HG02588 (cell line): ENCODE data around the gene ANKRD11.

Experiments used
- ATAC-seq: cut with Tn5 transposase; IDR thresholded peaks from one replicate; pipeline ENCODE4 v1.9.1; 2021; ENCODE audit warnings: mild to moderate bottlenecking, moderate library complexity; ENCODE audit not compliant: unreplicated experiment

Gene ANKRD11

DNA sequence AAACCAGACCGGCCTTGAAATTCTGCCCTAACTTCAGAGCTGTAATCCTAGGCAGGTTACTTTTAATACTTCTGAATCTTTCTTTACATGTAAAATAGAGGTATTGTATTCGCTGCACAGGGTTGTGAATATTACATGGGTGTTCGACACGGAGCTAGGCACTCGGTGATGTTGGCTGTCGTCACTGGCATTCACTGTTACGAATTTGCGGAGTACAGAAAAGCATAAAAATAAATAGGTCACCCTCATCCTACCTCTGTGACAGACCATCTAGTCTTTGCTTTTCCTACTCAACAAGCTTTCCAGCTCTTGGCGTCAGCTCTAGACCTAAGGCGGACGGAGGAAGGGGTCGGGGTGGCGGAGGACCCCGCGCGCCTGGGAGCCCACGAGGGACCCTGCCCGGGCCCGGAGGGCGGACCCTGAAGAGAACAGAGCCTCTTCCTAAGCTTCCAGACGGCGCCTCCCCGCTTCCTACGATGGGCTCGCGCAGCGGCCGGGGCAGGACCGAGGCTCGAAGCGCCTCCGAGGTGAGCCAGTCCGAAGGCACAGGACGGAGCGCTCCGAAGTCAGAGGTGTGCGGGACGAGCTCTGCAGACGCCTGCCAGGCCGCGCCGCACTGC is 17.0 kb upstream of the ANKRD11 start:
- ATAC-seq: no peak

DNA sequence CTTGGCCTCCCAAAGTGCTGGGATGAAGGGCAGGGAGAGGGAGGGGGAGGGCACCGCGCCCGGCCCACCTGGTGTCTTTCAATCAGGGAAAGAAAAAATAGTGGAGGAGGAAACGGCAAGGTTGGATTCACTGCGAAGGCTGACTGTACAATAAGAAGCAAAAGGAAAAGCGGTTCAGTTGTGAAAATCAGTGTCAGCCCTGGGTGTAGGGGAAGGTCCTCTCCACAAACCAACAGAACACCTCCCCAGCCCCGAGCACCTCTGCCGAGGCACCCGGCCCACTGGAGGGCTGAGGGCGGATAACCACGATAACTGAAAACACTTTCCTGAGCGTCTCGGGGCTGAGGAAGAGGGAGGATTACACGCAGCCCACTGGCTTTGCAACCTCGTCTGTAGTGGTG is 16.4 kb upstream of the ANKRD11 start:
- ATAC-seq: no peak

DNA sequence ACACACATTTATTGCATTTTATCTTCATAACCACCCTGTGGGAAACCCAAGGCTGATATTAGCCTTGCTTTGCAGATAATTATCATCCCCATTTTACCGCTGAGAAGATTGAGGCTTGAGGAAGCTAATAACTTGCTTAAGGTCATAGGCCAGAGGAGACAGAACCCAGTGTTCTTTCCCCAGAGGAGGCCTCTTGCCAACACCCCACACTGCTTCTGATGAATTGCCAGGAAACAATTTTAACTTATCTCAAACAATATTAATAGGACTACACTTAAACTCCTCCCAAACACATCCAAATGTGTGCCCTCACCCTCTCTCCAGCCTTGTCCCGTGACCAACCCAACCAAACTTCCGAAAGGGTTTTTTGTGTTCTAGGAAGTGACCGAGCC is 15.7 kb upstream of the ANKRD11 start:
- ATAC-seq: no peak

DNA sequence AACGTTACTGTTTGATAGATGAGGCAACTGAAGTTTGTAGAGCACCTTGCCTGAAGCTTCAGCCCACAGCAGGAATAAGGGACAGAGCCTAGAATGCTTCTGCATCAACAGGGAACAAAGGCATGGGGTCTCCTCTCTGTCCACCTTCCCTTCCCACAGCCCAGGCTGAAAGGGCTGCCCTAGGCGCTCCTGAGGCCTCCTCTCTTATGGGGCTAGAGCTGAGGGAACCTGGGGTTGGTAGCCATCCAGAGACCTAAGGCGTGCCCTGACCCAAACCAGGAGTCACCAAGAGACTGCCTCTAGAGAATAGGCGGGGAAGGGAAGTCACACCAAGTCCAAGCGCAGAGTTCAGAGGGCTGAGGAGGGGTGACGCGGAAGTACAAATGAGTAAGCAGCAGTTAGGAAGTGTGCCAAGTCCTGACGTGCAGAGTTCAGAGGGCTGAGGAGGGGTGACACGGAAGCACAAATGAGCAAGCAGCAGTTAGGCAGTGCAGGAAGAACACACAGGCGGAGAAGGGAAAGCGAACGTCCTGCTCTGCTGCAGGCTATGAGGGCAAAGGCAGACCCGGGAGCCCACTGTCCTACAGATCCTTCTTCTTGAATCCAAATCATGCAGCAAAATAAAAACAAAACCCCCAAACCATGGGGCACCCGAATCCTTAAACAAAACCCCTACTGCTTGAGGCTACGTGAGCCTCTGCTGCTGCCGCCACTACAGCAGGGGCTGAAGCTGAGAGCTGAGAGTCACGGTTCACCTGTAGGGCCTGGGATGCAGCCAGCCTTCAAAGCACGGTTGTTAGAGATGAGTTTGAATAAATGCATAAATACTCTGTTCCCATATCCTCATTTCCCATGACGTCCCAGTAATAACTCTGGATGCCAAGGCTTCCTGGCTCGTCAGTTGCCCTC is 15.1 kb upstream of the ANKRD11 start:
- no peak for ATAC-seq

DNA sequence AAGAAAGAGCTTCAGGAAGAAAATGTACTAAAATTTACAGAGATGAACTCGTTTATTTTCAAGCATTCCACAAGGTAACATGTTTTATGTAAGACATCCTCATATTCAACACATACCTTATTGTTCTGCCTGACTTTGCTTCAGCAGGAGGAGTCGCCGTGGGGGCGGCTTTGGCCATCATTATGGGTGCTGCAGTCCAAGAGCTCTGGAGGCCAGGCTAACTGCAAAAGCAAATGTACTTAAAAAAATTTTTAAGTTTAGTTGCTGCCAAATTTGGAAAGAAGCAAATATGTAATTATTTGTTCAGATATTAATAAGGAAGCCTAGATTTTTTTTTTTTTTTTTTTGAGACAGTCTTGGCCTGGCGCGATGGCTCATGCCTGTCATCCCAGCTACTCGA is 13.7 kb upstream of the ANKRD11 start:
- ATAC-seq: no peak

DNA sequence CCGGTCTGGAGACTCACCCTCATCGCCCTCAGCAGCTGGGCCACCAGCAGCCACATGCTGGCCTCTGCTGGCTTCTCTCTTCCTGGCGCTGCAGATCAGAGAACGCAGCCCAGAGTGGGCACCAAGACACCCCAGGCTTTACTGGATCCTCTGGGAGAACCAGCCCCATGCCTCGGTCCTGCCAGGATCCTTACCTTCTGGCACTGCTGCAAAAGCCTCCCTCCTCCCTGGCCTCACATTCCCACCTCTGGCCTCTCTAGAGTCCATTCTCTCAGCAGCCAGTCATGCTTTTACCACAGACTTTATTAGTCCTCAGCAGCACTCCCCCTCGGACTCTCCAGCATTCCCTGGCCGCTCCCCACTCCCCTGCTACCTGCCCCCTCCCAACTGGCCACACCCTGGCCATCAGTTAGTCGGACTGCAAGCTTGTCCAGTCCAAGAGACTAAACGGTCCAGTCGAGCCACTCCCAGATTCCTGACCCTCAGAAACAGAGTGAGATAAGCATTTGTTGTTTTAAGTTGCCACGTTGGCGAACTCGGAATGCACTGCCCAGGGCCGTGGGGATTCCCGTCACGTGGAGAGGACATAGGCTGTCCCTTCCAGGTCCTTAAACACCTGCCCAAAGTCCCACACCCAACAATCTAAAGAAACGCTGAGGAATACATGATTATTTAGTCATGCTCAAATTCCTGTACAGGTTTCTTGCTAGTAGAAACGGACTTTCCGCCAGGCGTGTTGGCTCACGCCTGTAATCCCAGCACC is 11.9 kb upstream of the ANKRD11 start:
- no peak for ATAC-seq

DNA sequence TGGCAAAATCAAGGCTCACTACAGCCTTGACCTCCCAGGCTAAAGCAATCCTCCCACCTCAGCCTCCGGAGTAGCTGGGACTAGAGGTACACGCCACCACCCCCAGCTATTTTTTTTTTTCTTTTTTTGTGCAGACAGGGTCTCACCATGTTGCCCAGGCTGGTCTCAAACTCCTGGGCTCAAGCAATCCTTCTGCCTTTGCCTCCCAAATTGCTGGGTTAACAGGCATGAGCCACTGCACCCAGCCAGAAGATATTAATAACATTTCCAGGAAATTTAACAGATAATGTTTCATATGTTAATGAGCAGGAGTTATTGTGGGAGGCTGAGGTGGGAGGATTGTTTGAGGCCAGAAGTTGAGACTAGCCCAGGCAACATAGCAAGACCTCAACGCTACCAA is 9.4 kb upstream of the ANKRD11 start:
- no peak for ATAC-seq

DNA sequence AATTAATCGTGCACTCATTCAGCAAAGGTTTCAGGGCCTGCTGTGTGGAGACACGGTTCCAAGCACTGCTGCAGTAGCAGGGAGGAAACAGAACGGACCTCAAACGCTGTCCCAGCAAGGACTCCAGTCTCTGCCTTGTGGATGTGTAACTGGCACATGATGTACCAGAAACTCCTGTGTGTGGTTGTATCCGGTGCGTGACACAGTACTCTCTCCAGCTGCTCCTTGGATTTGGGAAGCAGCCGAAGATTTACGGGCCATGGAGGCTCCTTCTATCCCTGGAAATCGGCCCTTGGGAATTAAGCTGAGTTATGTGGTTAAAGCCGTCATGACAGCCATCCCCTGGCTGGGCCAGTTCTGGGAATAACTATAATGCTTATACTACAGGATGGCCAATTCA is 8.5 kb upstream of the ANKRD11 start:
- no peak for ATAC-seq

DNA sequence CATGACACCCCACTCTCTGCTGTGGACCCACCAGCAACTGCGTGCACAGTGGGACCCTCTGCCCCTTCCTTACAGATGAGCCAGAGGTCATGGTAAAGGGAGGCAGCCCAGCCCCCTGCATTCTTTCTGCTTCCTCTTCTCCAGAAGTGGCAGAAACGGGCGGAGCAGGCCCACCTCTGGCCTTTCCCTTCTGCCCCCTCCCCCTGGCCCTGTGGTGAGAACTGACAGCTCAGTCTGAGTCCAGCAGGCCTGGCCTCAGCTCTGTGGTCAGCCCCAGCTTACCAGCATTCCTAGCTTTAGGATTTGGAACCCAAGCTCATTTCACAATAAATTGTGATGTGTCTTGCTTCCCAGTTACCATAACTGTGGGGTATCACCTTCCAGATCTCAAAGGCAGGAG is 4.8 kb upstream of the ANKRD11 start:
- ATAC-seq: no peak

DNA sequence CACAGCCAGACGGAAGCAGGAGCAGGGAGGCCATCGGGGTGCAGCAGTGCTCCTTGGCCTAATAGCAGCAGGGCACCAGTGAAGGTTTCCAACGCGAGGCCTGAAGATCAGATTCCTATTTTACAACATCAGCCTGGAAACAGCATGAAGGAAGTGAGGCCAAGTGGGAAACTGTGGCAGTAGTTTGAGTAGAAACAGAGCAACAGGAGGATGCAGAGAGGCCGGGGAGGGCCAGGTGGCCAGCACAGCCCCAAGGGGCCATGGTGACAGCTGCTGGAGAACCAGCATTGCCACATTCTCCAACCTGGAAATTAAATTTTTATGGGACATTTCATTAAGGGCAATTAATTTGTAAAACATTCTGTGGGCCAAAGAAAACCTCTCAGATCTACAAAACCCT is 3.4 kb upstream of the ANKRD11 start:
- no peak for ATAC-seq

DNA sequence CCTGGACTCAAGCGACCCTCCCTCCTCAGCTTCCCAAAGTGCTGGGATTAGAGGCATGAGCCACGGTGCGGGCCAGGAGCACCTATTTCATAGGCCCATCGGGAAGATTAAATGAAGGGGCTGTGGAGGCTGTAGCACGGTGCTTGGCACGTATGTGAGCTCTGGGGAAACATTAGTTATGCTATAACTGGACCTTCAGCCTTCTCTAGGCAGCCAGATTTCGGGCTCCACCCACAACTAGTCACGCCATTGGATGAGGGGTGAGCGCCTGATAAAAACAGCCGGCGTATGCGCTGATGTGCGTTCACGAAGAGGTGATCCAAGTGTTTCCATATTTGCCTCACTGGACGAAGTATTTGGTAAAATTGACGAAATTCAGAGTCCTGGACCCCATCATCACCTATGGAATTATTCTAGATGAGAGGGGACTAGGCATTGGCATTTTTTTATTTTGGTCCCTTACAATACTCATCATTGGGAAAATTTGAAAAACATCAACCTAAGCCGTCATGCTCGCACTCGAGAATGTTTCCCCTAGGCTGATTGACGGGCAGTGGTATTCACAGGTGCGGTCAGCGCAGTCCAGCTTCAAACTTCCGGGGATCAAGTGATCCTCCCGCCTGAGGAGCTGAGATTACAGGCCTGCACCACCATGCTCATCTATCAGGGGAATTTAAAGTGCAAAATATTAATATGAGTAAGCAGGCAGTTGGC is 1.8 kb upstream of the ANKRD11 start:
- ATAC-seq: no peak

DNA sequence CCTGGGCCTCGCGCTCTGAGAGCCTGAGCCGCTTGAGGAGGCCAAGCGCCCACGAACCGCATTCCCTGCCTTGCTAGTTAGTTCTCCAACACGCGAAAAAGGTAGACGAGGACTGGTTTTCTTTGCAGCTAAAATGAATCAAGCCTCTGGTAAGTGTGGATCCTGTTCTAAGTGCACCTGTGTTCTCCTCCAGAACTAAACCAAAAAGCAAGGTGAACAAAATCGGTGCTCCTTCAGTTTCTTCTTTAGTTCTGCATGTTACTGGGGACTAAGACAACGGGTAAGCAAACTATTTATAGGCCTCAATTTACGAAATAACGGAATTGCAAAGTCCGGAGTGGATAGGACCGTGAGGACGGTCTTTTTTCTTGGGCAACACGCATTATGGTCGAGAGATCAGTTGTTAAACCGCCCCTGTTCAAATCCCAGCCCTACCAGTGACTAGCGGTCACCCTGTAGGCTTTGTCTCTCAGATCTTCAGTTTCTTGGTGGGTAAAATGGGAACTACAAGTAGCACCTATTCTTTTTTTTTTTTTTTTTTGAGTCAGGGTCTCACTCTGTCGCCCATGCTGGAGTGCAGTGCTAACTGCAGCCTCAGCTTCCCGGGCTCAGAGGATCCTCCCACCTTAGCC is 993 bp upstream of the ANKRD11 start:
- ATAC-seq: no peak

DNA sequence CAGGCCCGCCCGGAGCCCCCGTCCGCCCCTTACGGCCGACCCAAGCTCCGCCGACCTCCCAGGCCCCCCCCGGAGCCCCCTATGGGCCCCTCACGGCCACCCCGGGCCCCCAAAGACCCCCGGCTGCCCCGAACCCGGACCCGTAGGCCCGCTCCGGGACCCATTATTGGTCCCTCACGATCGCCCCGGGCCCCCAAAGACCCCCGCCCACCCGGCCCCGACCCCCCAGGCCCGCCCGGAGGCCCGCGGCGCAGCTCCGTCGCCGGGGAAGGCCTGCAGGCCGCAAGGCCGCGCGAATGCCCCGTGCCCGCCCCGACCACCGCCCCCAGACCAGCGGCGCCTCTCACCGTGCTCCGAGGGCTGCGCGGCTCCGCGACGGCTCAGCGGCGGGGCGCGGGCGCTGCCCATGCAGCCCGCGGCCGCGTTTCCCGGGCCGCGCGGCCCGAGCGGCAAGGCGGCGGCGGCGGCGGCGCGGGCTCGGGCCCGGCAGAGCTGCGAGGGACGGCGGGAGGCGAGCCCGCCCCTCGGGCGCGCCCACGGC is 393 bp downstream of the ANKRD11 start:
- ATAC-seq: no peak

DNA sequence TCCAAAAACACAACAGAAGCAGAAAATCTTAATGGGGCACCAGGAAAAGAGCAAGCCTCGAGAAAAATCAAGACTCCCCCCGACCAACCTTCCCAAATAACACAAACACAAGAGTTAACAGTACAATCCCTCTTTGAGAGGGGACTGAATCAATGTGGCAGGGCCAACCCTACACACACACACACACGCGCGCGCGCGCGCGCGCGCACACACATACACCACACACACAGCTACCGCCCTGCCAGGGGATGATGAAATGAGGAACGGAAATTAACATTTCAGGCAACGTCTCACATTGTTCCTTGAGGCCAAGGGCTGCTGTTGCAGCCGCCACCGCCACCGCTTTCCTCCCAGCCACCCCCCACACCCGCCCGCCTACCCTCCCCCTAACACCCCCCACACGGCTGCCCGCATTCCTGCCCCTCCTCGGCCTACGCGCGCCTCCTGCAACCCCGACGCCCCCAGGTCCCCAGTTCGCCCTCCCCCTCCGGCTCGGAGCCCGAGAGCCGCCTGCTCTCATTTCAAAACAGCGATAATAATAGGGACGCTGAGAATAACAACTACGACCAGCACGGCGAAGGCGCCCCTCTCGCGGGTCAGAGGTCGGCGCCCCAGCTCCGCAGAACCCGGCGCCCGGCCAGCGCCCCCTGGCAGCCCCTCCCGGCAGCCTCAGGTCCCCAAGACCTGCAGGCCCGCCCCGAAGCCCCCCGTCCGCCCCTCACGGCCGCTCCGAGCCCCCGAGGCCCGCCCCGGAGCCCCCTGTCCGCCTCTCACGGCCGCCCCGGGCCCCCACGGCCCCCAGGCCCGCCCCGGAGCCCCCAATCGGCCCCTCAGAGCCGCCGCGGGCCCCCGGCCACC is 1.1 kb downstream of the ANKRD11 start:
- ATAC-seq: no peak

DNA sequence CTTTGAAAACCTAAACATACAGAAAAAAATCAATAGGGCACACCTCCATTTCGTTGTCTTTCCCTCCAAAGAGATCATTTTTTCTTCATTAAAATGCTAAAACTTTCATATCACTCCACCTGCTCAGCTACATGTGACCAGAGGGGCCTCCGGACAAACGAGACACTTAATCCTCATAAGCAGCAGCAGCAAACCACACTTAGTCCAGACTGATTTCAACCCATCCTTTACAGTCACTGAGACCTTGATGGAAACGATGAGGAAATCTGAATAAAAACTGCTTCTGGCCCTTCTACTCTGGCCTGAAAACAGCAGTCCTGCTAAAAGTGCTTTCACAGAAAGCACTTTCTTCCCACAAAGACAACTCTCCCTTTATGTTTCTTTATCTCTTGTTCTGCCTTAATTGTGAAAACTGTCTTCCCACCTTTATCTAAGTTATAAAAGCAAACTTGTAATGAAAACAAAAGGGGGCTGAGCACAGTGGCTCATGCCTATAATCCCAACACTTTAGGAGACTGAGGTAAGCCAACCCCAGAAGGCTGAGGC is 4.6 kb downstream of the ANKRD11 start:
- ATAC-seq: no peak

DNA sequence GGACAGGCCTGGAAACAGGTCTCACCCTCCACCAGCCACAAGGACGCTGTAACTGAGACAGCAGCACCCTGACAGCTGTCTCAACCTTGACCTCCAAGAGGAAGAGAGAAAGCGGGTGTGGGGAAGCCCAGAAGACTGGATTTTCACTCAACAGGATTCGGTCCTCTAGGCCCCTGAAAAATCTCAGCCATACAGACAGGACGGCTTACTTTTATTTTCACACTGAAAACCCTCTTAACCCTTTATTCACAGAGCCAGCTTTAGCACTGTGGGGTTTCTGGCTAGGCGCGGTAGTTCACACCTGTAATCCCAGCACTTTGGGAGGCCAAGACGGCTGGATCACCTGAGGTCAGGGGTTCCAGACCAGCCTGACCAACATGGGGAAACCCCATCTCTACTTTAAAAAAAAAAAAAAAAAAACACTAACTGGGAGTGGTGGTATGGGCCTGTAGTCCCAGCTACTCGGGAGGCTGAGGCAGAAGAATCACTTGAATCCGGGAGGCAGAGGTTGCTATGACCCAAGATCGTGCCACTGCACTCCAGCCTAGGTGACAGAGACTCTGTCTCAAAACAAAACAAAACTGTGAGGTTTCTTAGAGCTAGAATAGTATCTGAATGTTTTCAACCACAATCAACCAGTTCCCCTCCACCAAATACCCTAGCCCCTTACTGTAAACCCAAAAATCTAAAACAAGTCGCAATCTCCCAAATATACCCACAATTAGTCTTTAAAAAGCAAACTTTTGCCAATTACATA is 5.3 kb downstream of the ANKRD11 start:
- peak; percentile 36 for ATAC-seq

DNA sequence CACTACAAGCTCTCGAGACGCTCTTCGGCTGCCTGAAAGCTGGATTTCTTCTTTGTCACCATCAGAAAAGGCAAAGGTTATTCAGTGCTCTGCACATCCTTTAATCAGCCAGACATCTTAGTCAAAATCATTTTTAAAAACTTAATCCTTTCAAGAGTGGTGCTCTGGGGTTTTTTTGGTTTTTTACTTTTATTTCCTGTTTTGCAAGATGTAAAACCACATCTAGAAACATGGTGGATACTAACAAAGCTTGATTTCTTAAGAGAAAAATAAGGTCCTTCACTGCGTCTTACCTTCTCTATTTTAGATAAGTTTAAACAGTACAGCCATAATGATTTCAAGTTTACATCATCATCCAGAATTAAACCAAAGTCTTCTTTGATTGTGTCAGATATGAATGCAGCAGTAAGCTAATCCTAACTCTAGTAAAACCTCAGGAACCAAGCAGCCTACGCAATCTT is 6.3 kb downstream of the ANKRD11 start:
- no peak for ATAC-seq

DNA sequence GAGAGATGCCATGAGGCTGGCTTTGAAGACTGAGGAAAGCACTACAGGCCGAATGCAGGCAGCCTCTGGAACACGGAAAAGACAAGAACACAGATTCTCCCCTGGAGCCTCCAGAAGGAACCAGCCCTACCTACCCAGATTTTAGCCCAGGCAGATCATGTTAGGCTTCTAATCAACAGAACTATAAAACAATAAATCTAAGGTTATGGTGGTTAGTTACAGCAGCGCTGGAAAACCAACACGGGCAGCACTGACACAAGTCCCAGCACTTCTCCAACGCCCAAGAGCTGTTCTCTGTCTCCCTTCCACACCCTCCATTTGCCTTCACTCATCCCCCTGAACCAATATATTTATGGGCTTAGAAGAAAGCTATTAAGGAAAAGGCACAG is 7.5 kb downstream of the ANKRD11 start:
- no peak for ATAC-seq
